Measurements from ENCODE around the gene TTC19.

- TF ChIP-seq CTCF (IDR thresholded peaks at IDR 0.05) (no peak), POLR2A (IDR thresholded peaks at IDR 0.05) (no peak)
Measured at GRCh38 chr17:15999974-16000827, 577 bp downstream of the TTC19 start.
